K562 (cell line): ENCODE results near the gene NDUFB10. TPM values are rescaled to one million over a fixed set of nuclear protein-coding genes. Genes with fewer than 3 reads are reported as not detected.

Source experiments
- CCAR2 ChIP-seq: fragments of 200-400 bp; formaldehyde crosslinking; IDR thresholded peaks from 2 replicates; pipeline ENCODE4 v1.6.1; 2017; ENCODE audit warnings: mild to moderate bottlenecking, low read depth, low read length
- CEBPG ChIP-seq, 3 experiments: fragments of 200-800 bp in 1 of 3; sonication (Bioruptor generic) in 1 of 3; sonication (generic) in 1 of 3; formaldehyde crosslinking in 1 of 3; IDR thresholded peaks in 2 of 3; conservative IDR thresholded peaks in 1 of 3; 2 replicates each; pipeline versions ENCODE4 v1.6.1 to v1.8.0; 2016 to 2022; ENCODE audit warnings: missing compliant biosample characterization in 2 of 3, missing genetic modification characterization in 2 of 3, mild to moderate bottlenecking in 1 of 3, missing genetic modification reagents in 1 of 3
- CHCHD3 ChIP-seq: fragments of 250-450 bp; sonication (Bioruptor Pico); IDR thresholded peaks from 2 replicates; pipeline ENCODE4 v2.1.2; 2022; ENCODE audit warnings: mild to moderate bottlenecking
- MYNN ChIP-seq, 2 experiments: sonication (generic); formaldehyde crosslinking in 1 of 2; IDR thresholded peaks; 2 replicates each; pipeline versions ENCODE4 v1.5.0 to v1.6.1; 2016 to 2020; ENCODE audit warnings: antibody characterized with exemption in 1 of 2, missing genetic modification reagents in 1 of 2
- PRMT5 ChIP-seq: sonication (generic); formaldehyde crosslinking; IDR thresholded peaks from 2 replicates; pipeline ENCODE4 v1.5.0; 2020; ENCODE audit warnings: missing genetic modification reagents
- RB1 ChIP-seq: fragments of 450-650 bp; IDR thresholded peaks from 2 replicates; pipeline ENCODE4 v1.6.1; 2017; ENCODE audit warnings: low read depth, mild to moderate bottlenecking
- SNIP1 ChIP-seq: fragments of 450-650 bp; IDR thresholded peaks from 2 replicates; pipeline ENCODE4 v1.7.1; 2017; ENCODE audit warnings: low read depth, mild to moderate bottlenecking
- TAF7 ChIP-seq: fragments of 450-650 bp; IDR thresholded peaks from 2 replicates; pipeline ENCODE4 v1.6.1; 2016; ENCODE audit warnings: missing genetic modification characterization, missing compliant biosample characterization
- ZFX ChIP-seq: sonication (generic); formaldehyde crosslinking; IDR thresholded peaks from 2 replicates; pipeline ENCODE4 v1.8.0; 2022; ENCODE audit warnings: mild to moderate bottlenecking, missing genetic modification reagents, moderate library complexity
- ZNF146 ChIP-seq: IDR thresholded peaks from one replicate; pipeline ENCODE4 v1.6.1; 2018; ENCODE audit warnings: missing compliant biosample characterization; ENCODE audit not compliant: unreplicated experiment
- ZNF561 ChIP-seq: fragments of 450-650 bp; formaldehyde crosslinking; conservative IDR thresholded peaks from 2 replicates; pipeline ENCODE4 v1.4.0; 2020; ENCODE audit warnings: mild to moderate bottlenecking, moderate library complexity
- polyA plus RNA-seq, 8 experiments: library from polyadenylated mRNA; depleted of rRNA in 4 of 8; stranded (reverse) in 5 of 8; unstranded in 3 of 8; fragments of >200 nt; fragmentation: Nextera tagmentation in 2 of 8; fragmentation: Illumina TruSeq in 1 of 8; extraction: Ambion mirVana in 2 of 8; extraction: Trizol in 1 of 8; gene quantifications; 2 replicates each; pipeline versions ENCODE4 v1.2.1 to v1.2.3, GENCODE V29; 2011 to 2014; ENCODE audit warnings: inconsistent platforms in 1 of 8, missing spikeins in 1 of 8
- total RNA-seq, 7 experiments: library from RNA; depleted of rRNA in 6 of 7; stranded (reverse); fragments of >200 nt in 6 of 7; fragmentation: Illumina TruSeq in 2 of 7; extraction: Trizol in 2 of 7; gene quantifications; 2 replicates each; pipeline versions ENCODE4 v1.2.1 to v1.2.3, GENCODE V29; 2011 to 2021; ENCODE audit warnings: low replicate concordance in 1 of 7
- TF ChIP-seq, protein P1 (sequence below): fragments of 250-450 bp; sonication (Bioruptor Pico); IDR thresholded peaks from 2 replicates; pipeline ENCODE4 v1.8.0; 2021; ENCODE audit warnings: moderate library complexity, mild to moderate bottlenecking, inconsistent platforms
- TF ChIP-seq, protein P2 (sequence below), 2 experiments: fragments of 450-650 bp; conservative IDR thresholded peaks; 2 replicates each; pipeline ENCODE4 v1.6.1; 2017; ENCODE audit warnings: mild to moderate bottlenecking in 2 of 2, moderate library complexity in 2 of 2
- TF ChIP-seq, protein P3 (sequence below): fragments of 450-650 bp; IDR thresholded peaks from 2 replicates; pipeline ENCODE4 v1.6.1; 2016; ENCODE audit warnings: mild to moderate bottlenecking, moderate library complexity

The NDUFB10 gene
- total and polyA plus RNA-seq, 9 of the 15 experiments (the other 6 are each of a cell fraction or from before 2014, with no cell fraction given) = 69.3 to 527 (median 161) TPM

DNA sequence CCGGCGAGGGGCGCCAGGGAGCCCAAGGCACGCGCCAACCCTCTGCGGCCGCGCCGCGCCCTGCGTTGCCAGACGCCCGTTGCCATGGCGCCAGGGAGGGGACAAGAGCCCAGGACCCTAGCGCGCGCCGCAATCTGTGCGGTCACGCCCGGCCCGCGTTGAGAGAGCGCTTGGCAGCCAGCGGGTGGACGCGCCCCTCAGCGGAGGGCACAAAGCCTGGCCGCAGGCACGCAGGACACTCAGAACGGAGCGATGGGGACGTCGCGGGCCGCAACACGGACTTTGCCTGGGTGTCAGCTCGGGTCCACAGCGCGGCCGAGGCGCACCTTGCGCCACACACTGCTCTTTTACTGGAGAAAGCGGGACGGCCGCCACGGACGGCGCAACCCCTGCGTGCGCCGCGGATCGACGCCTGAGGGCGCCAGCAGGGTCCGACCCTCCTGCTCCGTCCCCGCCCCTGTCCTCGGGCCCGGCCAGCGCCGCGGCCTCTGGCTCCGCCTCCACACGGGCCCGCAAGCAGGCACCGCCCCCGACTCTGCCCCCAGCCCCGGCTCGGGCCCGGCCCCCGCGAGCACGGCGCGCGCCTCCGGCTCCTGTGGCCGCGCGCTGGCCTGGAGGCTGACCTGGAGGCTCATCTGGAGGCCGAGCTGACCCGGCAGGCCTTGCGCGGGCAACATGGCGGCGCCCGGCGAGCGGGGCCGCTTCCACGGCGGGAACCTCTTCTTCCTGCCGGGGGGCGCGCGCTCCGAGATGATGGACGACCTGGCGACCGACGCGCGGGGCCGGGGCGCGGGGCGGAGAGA lies 24.4 kb downstream of the NDUFB10 start, which contains the start of gene GFER (continued):
- TF ChIP-seq CEBPG (CRISPR knock-in tag; IDR thresholded peaks at IDR 0.05) = peak; percentile 57; the same call in 1 of the 2 replicates
- 0 out of 4 replicates have a peak, but pooled peaks of 1 of the 2 experiments have one; percentile 26 for TF ChIP-seq CEBPG (tag; conservative IDR thresholded peaks at IDR 0.05 in 1 of 2, IDR thresholded peaks at IDR 0.05 in 1 of 2)
- TF ChIP-seq CCAR2 = no peak
- peak; percentile 29; the same call in 1 of the 2 replicates for TF ChIP-seq CHCHD3 (CRISPR knock-in tag)
- TF ChIP-seq PRMT5 = no peak
- peak; percentile 97; the same call in 1 of the 2 replicates for TF ChIP-seq MYNN (IDR thresholded peaks at IDR 0.05)
- TF ChIP-seq MYNN (CRISPR knock-in tag; IDR thresholded peaks at IDR 0.05) = peak; percentile 91
- TF ChIP-seq TAF7 (tag) = no peak
- peak; percentile 94 for TF ChIP-seq RB1
- TF ChIP-seq ZNF146 (CRISPR knock-in tag) = no peak
- peak; percentile 84 for TF ChIP-seq ZFX (CRISPR knock-in tag)
- TF ChIP-seq, protein P1, sequence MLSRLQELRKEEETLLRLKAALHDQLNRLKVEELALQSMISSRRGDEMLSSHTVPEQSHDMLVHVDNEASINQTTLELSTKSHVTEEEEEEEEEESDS (CRISPR knock-in tag) = no peak
- TF ChIP-seq, protein P2, sequence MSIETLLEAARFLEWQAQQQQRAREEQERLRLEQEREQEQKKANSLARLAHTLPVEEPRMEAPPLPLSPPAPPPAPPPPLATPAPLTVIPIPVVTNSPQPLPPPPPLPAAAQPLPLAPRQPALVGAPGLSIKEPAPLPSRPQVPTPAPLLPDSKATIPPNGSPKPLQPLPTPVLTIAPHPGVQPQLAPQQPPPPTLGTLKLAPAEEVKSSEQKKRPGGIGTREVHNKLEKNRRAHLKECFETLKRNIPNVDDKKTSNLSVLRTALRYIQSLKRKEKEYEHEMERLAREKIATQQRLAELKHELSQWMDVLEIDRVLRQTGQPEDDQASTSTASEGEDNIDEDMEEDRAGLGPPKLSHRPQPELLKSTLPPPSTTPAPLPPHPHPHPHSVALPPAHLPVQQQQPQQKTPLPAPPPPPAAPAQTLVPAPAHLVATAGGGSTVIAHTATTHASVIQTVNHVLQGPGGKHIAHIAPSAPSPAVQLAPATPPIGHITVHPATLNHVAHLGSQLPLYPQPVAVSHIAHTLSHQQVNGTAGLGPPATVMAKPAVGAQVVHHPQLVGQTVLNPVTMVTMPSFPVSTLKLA (conservative IDR thresholded peaks at IDR 0.05) = peak in 1 of 2 experiments; percentile 59; a peak in 2 of 4 replicates
- TF ChIP-seq SNIP1 = no peak
- no peak for TF ChIP-seq ZNF561 (CRISPR knock-in tag)
- TF ChIP-seq, protein P3, sequence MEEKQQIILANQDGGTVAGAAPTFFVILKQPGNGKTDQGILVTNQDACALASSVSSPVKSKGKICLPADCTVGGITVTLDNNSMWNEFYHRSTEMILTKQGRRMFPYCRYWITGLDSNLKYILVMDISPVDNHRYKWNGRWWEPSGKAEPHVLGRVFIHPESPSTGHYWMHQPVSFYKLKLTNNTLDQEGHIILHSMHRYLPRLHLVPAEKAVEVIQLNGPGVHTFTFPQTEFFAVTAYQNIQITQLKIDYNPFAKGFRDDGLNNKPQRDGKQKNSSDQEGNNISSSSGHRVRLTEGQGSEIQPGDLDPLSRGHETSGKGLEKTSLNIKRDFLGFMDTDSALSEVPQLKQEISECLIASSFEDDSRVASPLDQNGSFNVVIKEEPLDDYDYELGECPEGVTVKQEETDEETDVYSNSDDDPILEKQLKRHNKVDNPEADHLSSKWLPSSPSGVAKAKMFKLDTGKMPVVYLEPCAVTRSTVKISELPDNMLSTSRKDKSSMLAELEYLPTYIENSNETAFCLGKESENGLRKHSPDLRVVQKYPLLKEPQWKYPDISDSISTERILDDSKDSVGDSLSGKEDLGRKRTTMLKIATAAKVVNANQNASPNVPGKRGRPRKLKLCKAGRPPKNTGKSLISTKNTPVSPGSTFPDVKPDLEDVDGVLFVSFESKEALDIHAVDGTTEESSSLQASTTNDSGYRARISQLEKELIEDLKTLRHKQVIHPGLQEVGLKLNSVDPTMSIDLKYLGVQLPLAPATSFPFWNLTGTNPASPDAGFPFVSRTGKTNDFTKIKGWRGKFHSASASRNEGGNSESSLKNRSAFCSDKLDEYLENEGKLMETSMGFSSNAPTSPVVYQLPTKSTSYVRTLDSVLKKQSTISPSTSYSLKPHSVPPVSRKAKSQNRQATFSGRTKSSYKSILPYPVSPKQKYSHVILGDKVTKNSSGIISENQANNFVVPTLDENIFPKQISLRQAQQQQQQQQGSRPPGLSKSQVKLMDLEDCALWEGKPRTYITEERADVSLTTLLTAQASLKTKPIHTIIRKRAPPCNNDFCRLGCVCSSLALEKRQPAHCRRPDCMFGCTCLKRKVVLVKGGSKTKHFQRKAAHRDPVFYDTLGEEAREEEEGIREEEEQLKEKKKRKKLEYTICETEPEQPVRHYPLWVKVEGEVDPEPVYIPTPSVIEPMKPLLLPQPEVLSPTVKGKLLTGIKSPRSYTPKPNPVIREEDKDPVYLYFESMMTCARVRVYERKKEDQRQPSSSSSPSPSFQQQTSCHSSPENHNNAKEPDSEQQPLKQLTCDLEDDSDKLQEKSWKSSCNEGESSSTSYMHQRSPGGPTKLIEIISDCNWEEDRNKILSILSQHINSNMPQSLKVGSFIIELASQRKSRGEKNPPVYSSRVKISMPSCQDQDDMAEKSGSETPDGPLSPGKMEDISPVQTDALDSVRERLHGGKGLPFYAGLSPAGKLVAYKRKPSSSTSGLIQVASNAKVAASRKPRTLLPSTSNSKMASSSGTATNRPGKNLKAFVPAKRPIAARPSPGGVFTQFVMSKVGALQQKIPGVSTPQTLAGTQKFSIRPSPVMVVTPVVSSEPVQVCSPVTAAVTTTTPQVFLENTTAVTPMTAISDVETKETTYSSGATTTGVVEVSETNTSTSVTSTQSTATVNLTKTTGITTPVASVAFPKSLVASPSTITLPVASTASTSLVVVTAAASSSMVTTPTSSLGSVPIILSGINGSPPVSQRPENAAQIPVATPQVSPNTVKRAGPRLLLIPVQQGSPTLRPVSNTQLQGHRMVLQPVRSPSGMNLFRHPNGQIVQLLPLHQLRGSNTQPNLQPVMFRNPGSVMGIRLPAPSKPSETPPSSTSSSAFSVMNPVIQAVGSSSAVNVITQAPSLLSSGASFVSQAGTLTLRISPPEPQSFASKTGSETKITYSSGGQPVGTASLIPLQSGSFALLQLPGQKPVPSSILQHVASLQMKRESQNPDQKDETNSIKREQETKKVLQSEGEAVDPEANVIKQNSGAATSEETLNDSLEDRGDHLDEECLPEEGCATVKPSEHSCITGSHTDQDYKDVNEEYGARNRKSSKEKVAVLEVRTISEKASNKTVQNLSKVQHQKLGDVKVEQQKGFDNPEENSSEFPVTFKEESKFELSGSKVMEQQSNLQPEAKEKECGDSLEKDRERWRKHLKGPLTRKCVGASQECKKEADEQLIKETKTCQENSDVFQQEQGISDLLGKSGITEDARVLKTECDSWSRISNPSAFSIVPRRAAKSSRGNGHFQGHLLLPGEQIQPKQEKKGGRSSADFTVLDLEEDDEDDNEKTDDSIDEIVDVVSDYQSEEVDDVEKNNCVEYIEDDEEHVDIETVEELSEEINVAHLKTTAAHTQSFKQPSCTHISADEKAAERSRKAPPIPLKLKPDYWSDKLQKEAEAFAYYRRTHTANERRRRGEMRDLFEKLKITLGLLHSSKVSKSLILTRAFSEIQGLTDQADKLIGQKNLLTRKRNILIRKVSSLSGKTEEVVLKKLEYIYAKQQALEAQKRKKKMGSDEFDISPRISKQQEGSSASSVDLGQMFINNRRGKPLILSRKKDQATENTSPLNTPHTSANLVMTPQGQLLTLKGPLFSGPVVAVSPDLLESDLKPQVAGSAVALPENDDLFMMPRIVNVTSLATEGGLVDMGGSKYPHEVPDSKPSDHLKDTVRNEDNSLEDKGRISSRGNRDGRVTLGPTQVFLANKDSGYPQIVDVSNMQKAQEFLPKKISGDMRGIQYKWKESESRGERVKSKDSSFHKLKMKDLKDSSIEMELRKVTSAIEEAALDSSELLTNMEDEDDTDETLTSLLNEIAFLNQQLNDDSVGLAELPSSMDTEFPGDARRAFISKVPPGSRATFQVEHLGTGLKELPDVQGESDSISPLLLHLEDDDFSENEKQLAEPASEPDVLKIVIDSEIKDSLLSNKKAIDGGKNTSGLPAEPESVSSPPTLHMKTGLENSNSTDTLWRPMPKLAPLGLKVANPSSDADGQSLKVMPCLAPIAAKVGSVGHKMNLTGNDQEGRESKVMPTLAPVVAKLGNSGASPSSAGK = no peak
